Activated naive CD8-positive, alpha-beta T cell treated with anti-CD3 and anti-CD28 coated beads, Interleukin-2, amount 50 U/mL, for 16 hours (primary cell): ENCODE measurements around the gene MTHFSD.

ENCODE experiments used
- DNase-seq: peaks from one replicate; pipeline ENCODE4 v3.0.0-alpha.2; 2020; ENCODE audit warnings: low read depth, low spot score

MTHFSD gene

GRCh38 chr16:86490859-86491639 lies 64.0 kb downstream of the MTHFSD start:
- no peak for DNase-seq

- DNase-seq: no peak
Observed at GRCh38 chr16:86485746-86486145, 69.3 kb downstream of the MTHFSD start.

- no peak for DNase-seq
Observed at GRCh38 chr16:86484240-86484639, 70.8 kb downstream of the MTHFSD start.

- no peak for DNase-seq
Observed at GRCh38 chr16:86481607-86482006, 73.4 kb downstream of the MTHFSD start.

- DNase-seq: no peak
Observed at GRCh38 chr16:86480444-86480843, 74.6 kb downstream of the MTHFSD start.
